T-helper 2 cell treated with Interferon-gamma antibody and Interleukin-4, amounts not matched to agents 100 ng/mL and 5 ng/mL, for 36 hours (primary cell): ENCODE data around the gene ZNF365. TPM values are rescaled to one million over a fixed set of nuclear protein-coding genes. Genes with fewer than 3 reads are reported as not detected.

Experiments used
- total RNA-seq: library from RNA; stranded (reverse); gene quantifications from 2 replicates; pipeline ENCODE4 v1.2.3, GENCODE V29; 2022

Gene ZNF365
- total RNA-seq, 1 donor from 2014 or later: not detected

Other genes with a start within 250 kb of the ZNF365 start
- gene RTKN2, start 105.5 kb upstream of the ZNF365 start, total RNA-seq: 5.0 and 5.3 TPM in 2 replicates